NT2/D1 (cell line): ENCODE measurements around the gene NSUN6.

Source experiments
- SUZ12 ChIP-seq: IDR thresholded peaks from 2 replicates; pipeline ENCODE4 v1.6.1; 2011; ENCODE audit not compliant: insufficient read length, insufficient read depth; ENCODE audit errors: extremely low read depth
- YY1 ChIP-seq: IDR thresholded peaks from 2 replicates; pipeline ENCODE4 v1.6.1; 2011; ENCODE audit not compliant: insufficient read length, insufficient read depth
- ZNF274 ChIP-seq: IDR thresholded peaks from 2 replicates; pipeline ENCODE4 v1.6.1; 2011; ENCODE audit warnings: mild to moderate bottlenecking, low read depth, low read length

- TF ChIP-seq SUZ12 (no peak), YY1 (no peak), ZNF274 (no peak)
These were observed 7.9 kb upstream of the NSUN6 start, which contains the start of gene ARL5B for GRCh38 chr10:18659125-18659818.
